ENCODE data around the gene SLC23A2. TPM values are rescaled to one million over a fixed set of nuclear protein-coding genes. Genes with fewer than 3 reads are reported as not detected.

Gene SLC23A2
- total and polyA plus RNA-seq, 2 experiments from 2014 or later: 5.9 to 9.6 TPM

DNA sequence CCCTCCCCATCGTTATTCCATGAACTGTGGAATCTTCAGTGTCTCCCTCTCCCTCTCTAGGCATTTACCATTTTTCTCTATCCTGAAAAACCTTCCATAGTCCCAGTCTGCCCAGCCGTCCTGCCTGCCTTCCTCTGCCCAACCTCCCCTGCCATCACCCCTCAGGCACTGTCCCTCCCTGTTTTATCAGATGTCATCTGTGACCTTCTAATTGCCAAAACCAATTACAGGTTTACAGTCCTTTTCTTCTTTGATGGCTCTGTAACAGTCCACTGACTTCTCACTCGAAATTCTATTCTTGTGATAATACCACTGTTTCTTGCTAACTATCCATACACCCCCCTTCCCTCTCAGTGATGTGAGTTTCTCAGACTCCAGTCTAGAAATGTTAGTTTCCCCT lies 2.3 kb upstream of the SLC23A2 start:
- no peaks in the 10 kb centered on the region for H3K9me3 ChIP-seq (ENCODE audit: low read depth)
- TF ChIP-seq EZH2 (IDR thresholded peaks at IDR 0.05; ENCODE audit: insufficient read depth, poor library complexity, severe bottlenecking): no peak
- TF ChIP-seq EZH2phosphoT487 (IDR thresholded peaks at IDR 0.05; ENCODE audit: insufficient read depth, low read depth): no peak
- no peaks in the 10 kb centered on the region for H3K4me1 ChIP-seq (ENCODE audit: insufficient read depth)
- no peak overlapping the region for H3K27ac ChIP-seq
- no peaks in the 10 kb centered on the region for H3K27me3 ChIP-seq (replicated peaks; ENCODE audit: insufficient read depth)
- H3K79me2 ChIP-seq (ENCODE audit: insufficient read depth): peaks cover 19% of the 10 kb centered on the region
- no peak overlapping the region for H2AFZ ChIP-seq
- no peaks in the 10 kb centered on the region for H3K36me3 ChIP-seq (ENCODE audit: low read depth)
- H3F3A ChIP-seq (ENCODE audit: insufficient read depth): peaks cover 8% of the 10 kb centered on the region; the same call in 1 of the 2 replicates
- H3K9ac ChIP-seq: no peak overlapping the region
- in situ Hi-C loops (cut with MboI): no loop called here
- no peaks in the 10 kb centered on the region for H3K9me2 ChIP-seq (ENCODE audit: insufficient read depth)
- WGBS, 2 experiments (ENCODE audit: low coverage in 1 of 2, low lambda C conversion rate in 2 of 2, missing lambda C conversion rate in 2 of 2): 63 to 76% methylated on average over 3 of the region's 3 CpGs
- DNase-seq: no peak
- no peak overlapping the region for H3K4me3 ChIP-seq
- H3K4me2 ChIP-seq (ENCODE audit: unreplicated experiment): no peak overlapping the region
- H4K20me1 ChIP-seq (ENCODE audit: insufficient read depth): no peaks in the 10 kb centered on the region

DNA sequence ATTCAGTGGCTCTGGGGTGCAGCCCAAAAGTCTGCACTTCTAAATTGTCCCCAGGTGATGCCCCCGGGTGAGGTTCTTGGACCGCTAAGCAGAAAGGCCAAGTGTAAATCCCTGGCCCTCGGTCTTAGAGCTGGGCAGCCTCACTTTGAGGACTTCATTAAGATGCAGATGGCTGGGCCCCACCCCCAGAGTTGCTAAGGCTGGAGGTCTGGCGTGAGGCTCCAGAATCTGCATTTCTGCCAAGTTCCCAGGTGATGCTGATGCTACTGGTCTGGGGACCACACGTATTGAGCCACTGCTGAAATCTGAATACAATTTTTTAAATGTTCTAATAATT lies 735 bp upstream of the SLC23A2 start:
- DNase-seq: peak; percentile 31
- Histone ChIP-seq H3K9me3 (ENCODE audit: low read depth) (no peaks in the 10 kb centered on the region), H3K4me2 (ENCODE audit: unreplicated experiment) (peak overlapping the region; percentile 92), H3K9me2 (ENCODE audit: insufficient read depth) (no peaks in the 10 kb centered on the region), H2AFZ (peak overlapping the region; percentile 91), H3K4me1 (ENCODE audit: insufficient read depth) (no peaks in the 10 kb centered on the region), H3K79me2 (ENCODE audit: insufficient read depth) (peaks cover 33% of the 10 kb centered on the region), H3F3A (ENCODE audit: insufficient read depth) (peaks cover 8% of the 10 kb centered on the region; the same call in 1 of the 2 replicates), H3K36me3 (ENCODE audit: low read depth) (no peaks in the 10 kb centered on the region), H3K4me3 (peak overlapping the region; percentile 78; the same call in 1 of the 2 replicates), H3K9ac (no peak overlapping the region; the same call in 1 of the 2 replicates), H3K27me3 (replicated peaks; ENCODE audit: insufficient read depth) (no peaks in the 10 kb centered on the region), H3K27ac (no peak overlapping the region), H4K20me1 (ENCODE audit: insufficient read depth) (no peaks in the 10 kb centered on the region)
- TF ChIP-seq EZH2phosphoT487 (IDR thresholded peaks at IDR 0.05; ENCODE audit: insufficient read depth, low read depth) (no peak), EZH2 (IDR thresholded peaks at IDR 0.05; ENCODE audit: insufficient read depth, poor library complexity, severe bottlenecking) (no peak)
- 13 to 17% methylated on average over 5 of the region's 5 CpGs for WGBS, 2 experiments (ENCODE audit: low coverage in 1 of 2, low lambda C conversion rate in 2 of 2, missing lambda C conversion rate in 2 of 2)
- in situ Hi-C loops (cut with MboI): no loop called here

DNA sequence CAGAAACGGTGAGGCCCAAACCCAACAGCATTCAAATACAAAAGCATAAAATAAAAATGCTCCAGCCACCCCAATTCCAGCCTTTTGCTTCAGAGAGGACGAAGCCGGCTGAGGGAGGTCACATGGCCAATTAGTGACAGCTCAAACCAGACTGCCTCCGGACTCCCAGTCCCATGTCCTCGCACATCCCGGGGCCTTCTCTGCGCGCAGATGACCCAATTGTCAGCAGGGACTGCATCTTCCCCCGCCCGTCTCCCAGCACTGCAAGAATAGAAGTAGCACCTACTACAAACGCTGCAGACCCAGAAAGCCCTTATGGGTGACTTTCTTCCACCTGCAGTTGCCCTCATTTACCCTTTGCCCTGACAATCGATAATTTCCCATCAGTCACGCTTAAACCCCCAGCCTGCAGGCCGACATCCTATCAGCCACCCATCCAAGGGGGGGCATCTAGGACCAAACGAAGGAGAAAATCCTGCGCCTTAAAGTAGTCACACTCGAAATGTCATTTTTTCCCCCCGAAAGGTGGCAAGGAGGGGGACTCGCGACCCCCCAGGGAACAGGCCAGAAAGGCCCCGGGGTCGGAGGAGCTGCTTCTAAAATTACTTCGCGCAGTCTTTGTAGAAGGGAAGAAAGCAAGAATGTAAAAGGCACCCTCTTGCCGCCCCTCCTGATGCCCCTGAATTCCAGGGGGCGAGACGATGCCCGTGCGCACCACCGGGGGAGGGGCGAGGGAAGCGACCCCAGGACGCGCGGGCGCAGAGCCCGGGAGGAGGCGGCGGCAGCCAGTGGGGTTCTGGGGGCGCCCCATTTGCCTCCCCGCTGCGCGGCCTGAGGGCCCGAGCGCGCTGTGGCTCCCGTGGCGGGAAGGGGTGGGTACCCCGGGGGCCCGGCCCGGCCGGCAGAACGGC lies 792 bp downstream of the SLC23A2 start:
- H3K9ac ChIP-seq: peak overlapping the region; percentile 66
- peaks cover 47% of the 10 kb centered on the region for H3K79me2 ChIP-seq (ENCODE audit: insufficient read depth)
- no peaks in the 10 kb centered on the region for H4K20me1 ChIP-seq (ENCODE audit: insufficient read depth)
- WGBS, 2 experiments (ENCODE audit: low coverage in 1 of 2, low lambda C conversion rate in 2 of 2, missing lambda C conversion rate in 2 of 2): 6% methylated on average over 38 to 53 of the region's 53 CpGs
- peaks cover 8% of the 10 kb centered on the region; the same call in 1 of the 2 replicates for H3F3A ChIP-seq (ENCODE audit: insufficient read depth)
- no peaks in the 10 kb centered on the region for H3K36me3 ChIP-seq (ENCODE audit: low read depth)
- H3K9me3 ChIP-seq (ENCODE audit: low read depth): no peaks in the 10 kb centered on the region
- peak overlapping the region; percentile 90 for H3K4me2 ChIP-seq (ENCODE audit: unreplicated experiment)
- no peak for TF ChIP-seq EZH2phosphoT487 (IDR thresholded peaks at IDR 0.05; ENCODE audit: insufficient read depth, low read depth)
- TF ChIP-seq EZH2 (IDR thresholded peaks at IDR 0.05; ENCODE audit: insufficient read depth, poor library complexity, severe bottlenecking): no peak
- peak overlapping the region; percentile 75 for H2AFZ ChIP-seq
- DNase-seq: peak; percentile 54
- H3K27ac ChIP-seq: no peak overlapping the region
- H3K9me2 ChIP-seq (ENCODE audit: insufficient read depth): no peaks in the 10 kb centered on the region
- no peaks in the 10 kb centered on the region for H3K27me3 ChIP-seq (replicated peaks; ENCODE audit: insufficient read depth)
- H3K4me1 ChIP-seq (ENCODE audit: insufficient read depth): no peaks in the 10 kb centered on the region
- in situ Hi-C loops (cut with MboI): no loop called here
- H3K4me3 ChIP-seq: peak overlapping the region; percentile 72

DNA sequence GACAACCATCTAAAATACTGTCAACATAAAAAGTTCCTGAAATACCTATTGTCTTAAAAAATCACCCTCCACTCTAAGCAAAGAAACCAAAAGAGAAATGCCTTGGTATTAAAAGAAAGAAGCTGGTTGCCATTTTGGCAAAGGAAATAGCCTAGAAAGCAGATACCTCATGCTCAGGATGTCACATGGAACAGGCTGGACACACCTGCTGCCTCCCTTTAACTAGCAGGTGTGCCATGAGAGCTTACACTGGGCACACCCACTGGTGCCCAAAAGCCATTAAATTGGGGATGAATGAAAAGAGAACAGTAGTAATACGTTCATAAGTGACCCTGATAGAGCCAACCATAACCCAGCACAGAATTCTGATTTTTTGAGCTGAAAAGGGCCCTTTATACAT lies 1.5 kb downstream of the SLC23A2 start:
- H3K9me3 ChIP-seq (ENCODE audit: low read depth): no peaks in the 10 kb centered on the region
- H3K79me2 ChIP-seq (ENCODE audit: insufficient read depth): peaks cover 52% of the 10 kb centered on the region
- TF ChIP-seq EZH2 (IDR thresholded peaks at IDR 0.05; ENCODE audit: insufficient read depth, poor library complexity, severe bottlenecking): no peak
- no peak for TF ChIP-seq EZH2phosphoT487 (IDR thresholded peaks at IDR 0.05; ENCODE audit: insufficient read depth, low read depth)
- no peak overlapping the region for H3K27ac ChIP-seq
- peak overlapping the region; percentile 72 for H3K4me3 ChIP-seq
- no peaks in the 10 kb centered on the region for H3K36me3 ChIP-seq (ENCODE audit: low read depth)
- no peaks in the 10 kb centered on the region for H4K20me1 ChIP-seq (ENCODE audit: insufficient read depth)
- peak overlapping the region; percentile 90 for H3K4me2 ChIP-seq (ENCODE audit: unreplicated experiment)
- no peak overlapping the region for H3K9ac ChIP-seq
- no peaks in the 10 kb centered on the region for H3K9me2 ChIP-seq (ENCODE audit: insufficient read depth)
- H3F3A ChIP-seq (ENCODE audit: insufficient read depth): peaks cover 8% of the 10 kb centered on the region; the same call in 1 of the 2 replicates
- no peaks in the 10 kb centered on the region for H3K27me3 ChIP-seq (replicated peaks; ENCODE audit: insufficient read depth)
- in situ Hi-C loops (cut with MboI): no loop called here
- no peak for DNase-seq
- H3K4me1 ChIP-seq (ENCODE audit: insufficient read depth): no peaks in the 10 kb centered on the region
- WGBS, 2 experiments (ENCODE audit: low coverage in 1 of 2, low lambda C conversion rate in 2 of 2, missing lambda C conversion rate in 2 of 2): 56 to 60% methylated on average over 1 of the region's 1 CpG
- no peak overlapping the region for H2AFZ ChIP-seq
